OCI-LY3 (cell line): ENCODE data around the gene OPALIN.

Experiments used
- H2AFZ ChIP-seq: fragments of 200-600, 300-600 bp; shearing (Covaris generic); 2 replicates; pipeline ENCODE4 v1.6.0; 2014; ENCODE audit warnings: antibody characterized with exemption, low read depth, low read length
- H3K27ac ChIP-seq: fragments of 200-600, 300-600 bp; sonication (generic); 2 replicates; pipeline ENCODE4 v1.5.1; 2014; ENCODE audit warnings: mild to moderate bottlenecking, low read length, moderate library complexity, mixed read lengths
- H3K27me3 ChIP-seq: fragments of 200-600, 300-600 bp; sonication (generic); 2 replicates; pipeline ENCODE4 v1.6.1; 2014; ENCODE audit warnings: low read depth, low read length, mixed read lengths
- H3K36me3 ChIP-seq: fragments of 200-600, 300-600 bp; sonication (generic); replicated peaks from 2 replicates; pipeline ENCODE3; 2014; ENCODE audit warnings: low read depth, low read length, mixed read lengths
- H3K4me1 ChIP-seq: fragments of 300-600, 200-600 bp; sonication (generic); 2 replicates; pipeline ENCODE4 v1.6.1; 2014; ENCODE audit warnings: low read length, mixed read lengths
- H3K4me2 ChIP-seq: fragments of 200-600, 300-600 bp; sonication (generic); 2 replicates; pipeline ENCODE4 v1.6.1; 2014; ENCODE audit warnings: low read length, mixed read lengths
- H3K4me3 ChIP-seq: fragments of 300-600, 200-600 bp; sonication (generic); 2 replicates; pipeline ENCODE4 v1.5.1; 2014; ENCODE audit warnings: antibody characterized with exemption, mild to moderate bottlenecking, low read length, moderate library complexity
- H3K79me2 ChIP-seq: fragments of 300-600, 200-600 bp; shearing (Covaris generic); 2 replicates; pipeline ENCODE4 v1.6.1; 2014; ENCODE audit warnings: mild to moderate bottlenecking, low read length, mixed read lengths
- H3K9ac ChIP-seq: fragments of 300-600, 200-600 bp; shearing (Covaris generic); 2 replicates; pipeline ENCODE4 v1.6.0; 2014; ENCODE audit warnings: mild to moderate bottlenecking, low read length, moderate library complexity
- H3K9me3 ChIP-seq: fragments of 200-600, 300-600 bp; shearing (Covaris generic); 2 replicates; pipeline ENCODE4 v1.6.1; 2014; ENCODE audit warnings: low read length, mixed read lengths; ENCODE audit not compliant: insufficient read depth
- H4K20me1 ChIP-seq: fragments of 200-600, 300-600 bp; sonication (generic); 2 replicates; pipeline ENCODE4 v1.6.1; 2016; ENCODE audit warnings: low read length, mixed read lengths; ENCODE audit not compliant: insufficient read depth
- EZH2phosphoT487 ChIP-seq: fragments of 200-600 bp; shearing (Covaris generic); IDR thresholded peaks from 2 replicates; pipeline ENCODE4 v1.6.1; 2018; ENCODE audit warnings: antibody characterized with exemption, mixed run types, low read depth
- TF ChIP-seq, protein P1 (sequence below): fragments of 200-600, 300-600 bp; sonication (generic); IDR thresholded peaks from 2 replicates; pipeline ENCODE4 v1.5.1; 2014; ENCODE audit warnings: antibody characterized with exemption, low read length, low read depth

The OPALIN gene

GRCh38 chr10:96402417-96403305, 43.9 kb upstream of the OPALIN start:
- H3K79me2 ChIP-seq = no peaks in the 10 kb centered on the region
- peaks cover 27% of the 10 kb centered on the region for H3K27me3 ChIP-seq
- no peak overlapping the region for H3K27ac ChIP-seq
- no peak overlapping the region for H2AFZ ChIP-seq
- H3K9me3 ChIP-seq = no peaks in the 10 kb centered on the region
- no peak for TF ChIP-seq EZH2phosphoT487
- TF ChIP-seq, protein P1, sequence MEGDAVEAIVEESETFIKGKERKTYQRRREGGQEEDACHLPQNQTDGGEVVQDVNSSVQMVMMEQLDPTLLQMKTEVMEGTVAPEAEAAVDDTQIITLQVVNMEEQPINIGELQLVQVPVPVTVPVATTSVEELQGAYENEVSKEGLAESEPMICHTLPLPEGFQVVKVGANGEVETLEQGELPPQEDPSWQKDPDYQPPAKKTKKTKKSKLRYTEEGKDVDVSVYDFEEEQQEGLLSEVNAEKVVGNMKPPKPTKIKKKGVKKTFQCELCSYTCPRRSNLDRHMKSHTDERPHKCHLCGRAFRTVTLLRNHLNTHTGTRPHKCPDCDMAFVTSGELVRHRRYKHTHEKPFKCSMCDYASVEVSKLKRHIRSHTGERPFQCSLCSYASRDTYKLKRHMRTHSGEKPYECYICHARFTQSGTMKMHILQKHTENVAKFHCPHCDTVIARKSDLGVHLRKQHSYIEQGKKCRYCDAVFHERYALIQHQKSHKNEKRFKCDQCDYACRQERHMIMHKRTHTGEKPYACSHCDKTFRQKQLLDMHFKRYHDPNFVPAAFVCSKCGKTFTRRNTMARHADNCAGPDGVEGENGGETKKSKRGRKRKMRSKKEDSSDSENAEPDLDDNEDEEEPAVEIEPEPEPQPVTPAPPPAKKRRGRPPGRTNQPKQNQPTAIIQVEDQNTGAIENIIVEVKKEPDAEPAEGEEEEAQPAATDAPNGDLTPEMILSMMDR = no peak
- no peak overlapping the region for H3K4me2 ChIP-seq
- H3K4me1 ChIP-seq = no peaks in the 10 kb centered on the region
- no peaks in the 10 kb centered on the region for H3K36me3 ChIP-seq
- no peak overlapping the region for H3K9ac ChIP-seq
- H4K20me1 ChIP-seq = no peaks in the 10 kb centered on the region
- H3K4me3 ChIP-seq = no peak overlapping the region

DNA sequence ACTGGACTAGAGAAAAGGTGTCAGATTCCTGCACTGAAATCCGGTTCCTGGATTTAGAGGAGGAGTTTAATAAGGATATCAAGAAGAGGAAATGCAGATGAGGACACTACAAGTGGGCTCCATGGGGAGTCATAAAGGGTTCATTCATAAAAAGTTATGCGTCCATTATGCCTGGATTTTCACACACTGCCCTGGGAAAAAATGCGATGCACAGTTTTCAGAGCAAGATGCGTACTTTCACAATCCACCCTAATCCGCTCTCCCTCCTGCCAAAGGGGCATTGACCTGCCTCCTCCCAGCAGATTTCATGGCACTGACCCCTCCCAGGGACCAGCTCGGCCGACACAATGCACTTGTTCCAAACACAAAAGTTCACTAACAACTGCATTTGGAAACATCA, 42.2 kb upstream of the OPALIN start:
- TF ChIP-seq EZH2phosphoT487 = no peak
- TF ChIP-seq, protein P1 = no peak
- Histone ChIP-seq H4K20me1 (no peaks in the 10 kb centered on the region), H3K4me1 (no peaks in the 10 kb centered on the region), H3K9ac (no peak overlapping the region), H3K36me3 (no peaks in the 10 kb centered on the region), H2AFZ (no peak overlapping the region), H3K27me3 (peaks cover 33% of the 10 kb centered on the region), H3K9me3 (no peaks in the 10 kb centered on the region), H3K4me2 (no peak overlapping the region), H3K27ac (no peak overlapping the region), H3K79me2 (no peaks in the 10 kb centered on the region), H3K4me3 (no peak overlapping the region)

- Histone ChIP-seq H3K27ac (no peak overlapping the region), H3K79me2 (no peaks in the 10 kb centered on the region), H4K20me1 (no peaks in the 10 kb centered on the region), H3K4me2 (no peak overlapping the region), H3K4me3 (no peak overlapping the region), H3K27me3 (peaks cover 33% of the 10 kb centered on the region), H3K4me1 (no peaks in the 10 kb centered on the region), H3K9me3 (no peaks in the 10 kb centered on the region), H3K36me3 (no peaks in the 10 kb centered on the region), H2AFZ (no peak overlapping the region), H3K9ac (no peak overlapping the region)
- TF ChIP-seq, protein P1 = no peak
- TF ChIP-seq EZH2phosphoT487 = no peak
These were observed 41.7 kb upstream of the OPALIN start for GRCh38 chr10:96400465-96400864.

- H4K20me1 ChIP-seq = no peaks in the 10 kb centered on the region
- peaks cover 53% of the 10 kb centered on the region for H3K27me3 ChIP-seq
- H3K4me3 ChIP-seq = no peak overlapping the region
- no peak overlapping the region for H2AFZ ChIP-seq
- H3K27ac ChIP-seq = no peak overlapping the region
- H3K36me3 ChIP-seq = no peaks in the 10 kb centered on the region
- no peaks in the 10 kb centered on the region for H3K4me1 ChIP-seq
- H3K9me3 ChIP-seq = no peaks in the 10 kb centered on the region
- TF ChIP-seq, protein P1 = no peak
- TF ChIP-seq EZH2phosphoT487 = no peak
- H3K79me2 ChIP-seq = no peaks in the 10 kb centered on the region
- no peak overlapping the region for H3K4me2 ChIP-seq
- H3K9ac ChIP-seq = no peak overlapping the region
These were observed 39.1 kb upstream of the OPALIN start for GRCh38 chr10:96397902-96398301.
